Fibroblast of lung (primary cell): ENCODE results near the gene TGFB1I1.

Experiments
- CTCF ChIP-seq, 2 donors: IDR thresholded peaks in 1 of 2; conservative IDR thresholded peaks in 1 of 2; 1 replicate in 1 of 2; 2 replicates in 1 of 2; pipeline ENCODE4 v1.5.1; 2011 to 2012; ENCODE audit warnings: low read length in 2 of 2, control low read depth in 1 of 2, inconsistent platforms in 1 of 2, low read depth in 1 of 2, mild to moderate bottlenecking in 1 of 2
- EZH2 ChIP-seq: IDR thresholded peaks from 2 replicates; pipeline ENCODE4 v1.5.1; 2012; ENCODE audit warnings: low read length, control low read depth, mild to moderate bottlenecking; ENCODE audit errors: missing control alignments

GRCh38 chr16:31504159-31504558 lies 32.2 kb downstream of the TGFB1I1 start:
- TF ChIP-seq CTCF (conservative IDR thresholded peaks at IDR 0.05 in 1 of 2, IDR thresholded peaks at IDR 0.05 in 1 of 2; ENCODE audit: low read depth in 1 of 2, low read length in 2 of 2) (no peak), EZH2 (no peak)
